WTC11 (cell line): Measurements from ENCODE around the gene TMEFF1. TPM values are rescaled to one million over a fixed set of nuclear protein-coding genes. Genes with fewer than 3 reads are reported as not detected.

Source experiments
- ATAC-seq: fragments of 200-7000 bp; cut with Tn5 transposase; 2 replicates; pipeline ENCODE4 v1.10.0; 2021; ENCODE audit warnings: mild to moderate bottlenecking, moderate library complexity
- CTCF ChIA-PET: fragments of 300-600 bp; sonication (Branson Sonifier 250); formaldehyde crosslinking; loops from one replicate; lab custom pipeline; 2021; ENCODE audit warnings: antibody characterized with exemption; lab: Charles Lee
- POLR2A ChIA-PET: fragments of 350-600 bp; sonication (Branson Sonifier 250); formaldehyde crosslinking; loops from one replicate; lab custom pipeline; 2021; ENCODE audit warnings: antibody characterized with exemption; lab: Charles Lee
- DNase-seq: peaks from one replicate; pipeline ENCODE4 v3.0.0; 2021; ENCODE audit warnings: low spot score
- H3K27ac Mint-ChIP-seq: 2 replicates; pipeline ENCODE4 v1.8.0; 2021; ENCODE audit warnings: mixed read lengths
- H3K27me3 Mint-ChIP-seq: 2 replicates; pipeline ENCODE4 v1.8.0; 2021; ENCODE audit warnings: low read depth, mild to moderate bottlenecking, moderate library complexity, mixed read lengths
- H3K36me3 Mint-ChIP-seq: 2 replicates; pipeline ENCODE4 v1.8.0; 2021; ENCODE audit warnings: mixed read lengths
- H3K4me1 Mint-ChIP-seq: 2 replicates; pipeline ENCODE4 v1.8.0; 2022; ENCODE audit warnings: mixed read lengths
- H3K4me3 Mint-ChIP-seq: 2 replicates; pipeline ENCODE4 v1.8.0; 2021; ENCODE audit warnings: mild to moderate bottlenecking, moderate library complexity, mixed read lengths
- H3K9me3 Mint-ChIP-seq: 2 replicates; pipeline ENCODE4 v1.8.0; 2021; ENCODE audit warnings: mixed read lengths
- E2F5 ChIP-seq: sonication (generic); formaldehyde crosslinking; IDR thresholded peaks from 2 replicates; pipeline ENCODE4 v1.8.1; 2022; ENCODE audit warnings: mild to moderate bottlenecking, moderate library complexity, missing genetic modification reagents
- ETV6 ChIP-seq: sonication (generic); formaldehyde crosslinking; IDR thresholded peaks from 2 replicates; pipeline ENCODE4 v1.8.1; 2022; ENCODE audit warnings: mild to moderate bottlenecking, missing genetic modification reagents
- MAX ChIP-seq: sonication (generic); formaldehyde crosslinking; IDR thresholded peaks from 2 replicates; pipeline ENCODE4 v1.8.0; 2022; ENCODE audit warnings: mild to moderate bottlenecking, missing genetic modification reagents
- MXD4 ChIP-seq: fragments of 250-450 bp; sonication (Bioruptor Pico); IDR thresholded peaks from 2 replicates; pipeline ENCODE4 v1.8.0; 2021; ENCODE audit warnings: mild to moderate bottlenecking, moderate library complexity, borderline replicate concordance
- MYBL2 ChIP-seq: sonication (generic); formaldehyde crosslinking; IDR thresholded peaks from 2 replicates; pipeline ENCODE4 v1.8.1; 2023; ENCODE audit warnings: mild to moderate bottlenecking, moderate library complexity, missing genetic modification reagents
- USF1 ChIP-seq: sonication (generic); formaldehyde crosslinking; IDR thresholded peaks from 2 replicates; pipeline ENCODE4 v1.8.0; 2022; ENCODE audit warnings: mild to moderate bottlenecking, missing genetic modification reagents
- ZNF317 ChIP-seq: sonication (generic); formaldehyde crosslinking; IDR thresholded peaks from 2 replicates; pipeline ENCODE4 v1.8.1; 2023; ENCODE audit warnings: low read depth, mild to moderate bottlenecking, moderate library complexity, missing genetic modification reagents, borderline replicate concordance
- ZNF512 ChIP-seq: sonication (generic); formaldehyde crosslinking; IDR thresholded peaks from 2 replicates; pipeline ENCODE4 v1.8.1; 2022; ENCODE audit warnings: missing genetic modification reagents, borderline replicate concordance
- ZSCAN18 ChIP-seq: fragments of 250-450 bp; sonication (Bioruptor Pico); IDR thresholded peaks from 2 replicates; pipeline ENCODE4 v2.1.2; 2022; ENCODE audit warnings: mild to moderate bottlenecking, moderate library complexity
- total RNA-seq: library from RNA; stranded (reverse); gene quantifications from 3 replicates; pipeline ENCODE4 v1.2.3, GENCODE V29; 2021
- TF ChIP-seq, protein P1 (sequence below): fragments of 250-450 bp; sonication (Bioruptor Pico); IDR thresholded peaks from 2 replicates; pipeline ENCODE4 v1.9.0; 2021; ENCODE audit warnings: mild to moderate bottlenecking
- TF ChIP-seq, protein P2 (sequence below): sonication (generic); formaldehyde crosslinking; IDR thresholded peaks from 2 replicates; pipeline ENCODE4 v1.8.0; 2023; ENCODE audit warnings: mild to moderate bottlenecking, missing genetic modification reagents
- TF ChIP-seq, protein P3 (sequence below): sonication (generic); formaldehyde crosslinking; IDR thresholded peaks from 2 replicates; pipeline ENCODE4 v1.8.1; 2023; ENCODE audit warnings: mild to moderate bottlenecking, missing genetic modification reagents, borderline replicate concordance

TMEFF1 gene
- total RNA-seq, 1 experiment from 2014 or later: 62.7 TPM

DNA sequence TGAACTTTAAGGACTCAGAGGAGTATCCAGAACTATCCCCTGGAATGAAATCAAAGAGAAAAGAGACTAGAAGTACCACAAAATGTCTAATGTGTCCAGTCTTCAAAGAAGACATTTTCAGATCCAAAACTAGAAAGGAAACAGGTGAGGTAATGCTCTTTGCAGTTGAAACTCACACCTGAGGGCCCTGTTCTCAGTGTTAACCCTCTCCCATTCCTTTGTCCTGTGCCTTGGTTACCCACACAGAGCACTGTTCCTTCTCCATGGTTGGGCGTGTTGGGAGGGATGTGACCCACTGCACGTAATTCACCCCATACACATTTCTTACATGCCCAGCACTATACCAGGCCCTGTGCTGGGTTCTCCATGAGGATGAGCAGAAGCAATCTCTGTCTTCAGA is 24.7 kb upstream of the TMEFF1 start:
- H3K36me3 Mint-ChIP-seq: peaks cover 20% of the 10 kb centered on the region
- no peaks in the 10 kb centered on the region for H3K27me3 Mint-ChIP-seq
- no peak for DNase-seq
- TF ChIP-seq, protein P1, sequence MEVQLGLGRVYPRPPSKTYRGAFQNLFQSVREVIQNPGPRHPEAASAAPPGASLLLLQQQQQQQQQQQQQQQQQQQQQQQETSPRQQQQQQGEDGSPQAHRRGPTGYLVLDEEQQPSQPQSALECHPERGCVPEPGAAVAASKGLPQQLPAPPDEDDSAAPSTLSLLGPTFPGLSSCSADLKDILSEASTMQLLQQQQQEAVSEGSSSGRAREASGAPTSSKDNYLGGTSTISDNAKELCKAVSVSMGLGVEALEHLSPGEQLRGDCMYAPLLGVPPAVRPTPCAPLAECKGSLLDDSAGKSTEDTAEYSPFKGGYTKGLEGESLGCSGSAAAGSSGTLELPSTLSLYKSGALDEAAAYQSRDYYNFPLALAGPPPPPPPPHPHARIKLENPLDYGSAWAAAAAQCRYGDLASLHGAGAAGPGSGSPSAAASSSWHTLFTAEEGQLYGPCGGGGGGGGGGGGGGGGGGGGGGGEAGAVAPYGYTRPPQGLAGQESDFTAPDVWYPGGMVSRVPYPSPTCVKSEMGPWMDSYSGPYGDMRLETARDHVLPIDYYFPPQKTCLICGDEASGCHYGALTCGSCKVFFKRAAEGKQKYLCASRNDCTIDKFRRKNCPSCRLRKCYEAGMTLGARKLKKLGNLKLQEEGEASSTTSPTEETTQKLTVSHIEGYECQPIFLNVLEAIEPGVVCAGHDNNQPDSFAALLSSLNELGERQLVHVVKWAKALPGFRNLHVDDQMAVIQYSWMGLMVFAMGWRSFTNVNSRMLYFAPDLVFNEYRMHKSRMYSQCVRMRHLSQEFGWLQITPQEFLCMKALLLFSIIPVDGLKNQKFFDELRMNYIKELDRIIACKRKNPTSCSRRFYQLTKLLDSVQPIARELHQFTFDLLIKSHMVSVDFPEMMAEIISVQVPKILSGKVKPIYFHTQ: no peak
- TF ChIP-seq USF1 (CRISPR knock-in tag) (no peak), MYBL2 (CRISPR knock-in tag) (no peak)
- POLR2A ChIA-PET: no interaction called here
- no peak overlapping the region for H3K4me3 Mint-ChIP-seq
- no peak for ATAC-seq
- peak overlapping the region; percentile 48 for H3K27ac Mint-ChIP-seq
- H3K9me3 Mint-ChIP-seq: no peaks in the 10 kb centered on the region
- CTCF ChIA-PET: no interaction called here
- H3K4me1 Mint-ChIP-seq: peaks cover 23% of the 10 kb centered on the region

DNA sequence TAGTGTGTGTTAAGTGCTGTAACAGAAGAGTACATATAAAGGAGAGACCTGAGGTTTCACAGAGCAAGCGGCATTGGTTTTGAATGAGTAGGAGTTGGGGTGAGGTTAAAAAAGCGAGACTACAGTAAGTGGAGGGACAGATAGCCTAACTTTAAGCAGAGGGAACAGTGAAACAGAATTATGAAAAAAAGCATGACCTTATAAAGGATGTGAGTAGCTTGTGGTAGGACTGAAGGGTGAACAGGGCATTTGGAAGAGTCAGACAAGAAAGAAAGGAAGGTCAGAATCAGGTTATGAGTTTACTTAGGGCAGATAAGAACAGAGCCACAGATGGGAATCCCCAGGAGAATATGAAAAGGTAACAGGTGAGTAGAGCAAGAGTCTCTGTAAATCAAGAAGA is 23.5 kb upstream of the TMEFF1 start:
- Mint-ChIP-seq H3K27me3 (no peaks in the 10 kb centered on the region), H3K36me3 (peaks cover 20% of the 10 kb centered on the region)
- POLR2A ChIA-PET: no interaction called here

More for the DNA sequence above, 23.5 kb upstream of the TMEFF1 start:
- H3K4me3 Mint-ChIP-seq: no peak overlapping the region
- H3K27ac Mint-ChIP-seq: no peak overlapping the region
- DNase-seq (no peak), ATAC-seq (no peak)
- H3K4me1 Mint-ChIP-seq: peaks cover 20% of the 10 kb centered on the region
- CTCF ChIA-PET: no interaction called here
- no peaks in the 10 kb centered on the region for H3K9me3 Mint-ChIP-seq
- TF ChIP-seq ETV6 (CRISPR knock-in tag): no peak
- TF ChIP-seq, protein P2, sequence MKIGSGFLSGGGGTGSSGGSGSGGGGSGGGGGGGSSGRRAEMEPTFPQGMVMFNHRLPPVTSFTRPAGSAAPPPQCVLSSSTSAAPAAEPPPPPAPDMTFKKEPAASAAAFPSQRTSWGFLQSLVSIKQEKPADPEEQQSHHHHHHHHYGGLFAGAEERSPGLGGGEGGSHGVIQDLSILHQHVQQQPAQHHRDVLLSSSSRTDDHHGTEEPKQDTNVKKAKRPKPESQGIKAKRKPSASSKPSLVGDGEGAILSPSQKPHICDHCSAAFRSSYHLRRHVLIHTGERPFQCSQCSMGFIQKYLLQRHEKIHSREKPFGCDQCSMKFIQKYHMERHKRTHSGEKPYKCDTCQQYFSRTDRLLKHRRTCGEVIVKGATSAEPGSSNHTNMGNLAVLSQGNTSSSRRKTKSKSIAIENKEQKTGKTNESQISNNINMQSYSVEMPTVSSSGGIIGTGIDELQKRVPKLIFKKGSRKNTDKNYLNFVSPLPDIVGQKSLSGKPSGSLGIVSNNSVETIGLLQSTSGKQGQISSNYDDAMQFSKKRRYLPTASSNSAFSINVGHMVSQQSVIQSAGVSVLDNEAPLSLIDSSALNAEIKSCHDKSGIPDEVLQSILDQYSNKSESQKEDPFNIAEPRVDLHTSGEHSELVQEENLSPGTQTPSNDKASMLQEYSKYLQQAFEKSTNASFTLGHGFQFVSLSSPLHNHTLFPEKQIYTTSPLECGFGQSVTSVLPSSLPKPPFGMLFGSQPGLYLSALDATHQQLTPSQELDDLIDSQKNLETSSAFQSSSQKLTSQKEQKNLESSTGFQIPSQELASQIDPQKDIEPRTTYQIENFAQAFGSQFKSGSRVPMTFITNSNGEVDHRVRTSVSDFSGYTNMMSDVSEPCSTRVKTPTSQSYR (CRISPR knock-in tag): no peak
- no peak for TF ChIP-seq E2F5 (CRISPR knock-in tag)
- no peak for TF ChIP-seq ZNF317 (CRISPR knock-in tag)
- TF ChIP-seq MAX: no peak
- TF ChIP-seq ZNF512 (CRISPR knock-in tag): no peak
- TF ChIP-seq ZSCAN18 (CRISPR knock-in tag): no peak
- TF ChIP-seq, protein P3, sequence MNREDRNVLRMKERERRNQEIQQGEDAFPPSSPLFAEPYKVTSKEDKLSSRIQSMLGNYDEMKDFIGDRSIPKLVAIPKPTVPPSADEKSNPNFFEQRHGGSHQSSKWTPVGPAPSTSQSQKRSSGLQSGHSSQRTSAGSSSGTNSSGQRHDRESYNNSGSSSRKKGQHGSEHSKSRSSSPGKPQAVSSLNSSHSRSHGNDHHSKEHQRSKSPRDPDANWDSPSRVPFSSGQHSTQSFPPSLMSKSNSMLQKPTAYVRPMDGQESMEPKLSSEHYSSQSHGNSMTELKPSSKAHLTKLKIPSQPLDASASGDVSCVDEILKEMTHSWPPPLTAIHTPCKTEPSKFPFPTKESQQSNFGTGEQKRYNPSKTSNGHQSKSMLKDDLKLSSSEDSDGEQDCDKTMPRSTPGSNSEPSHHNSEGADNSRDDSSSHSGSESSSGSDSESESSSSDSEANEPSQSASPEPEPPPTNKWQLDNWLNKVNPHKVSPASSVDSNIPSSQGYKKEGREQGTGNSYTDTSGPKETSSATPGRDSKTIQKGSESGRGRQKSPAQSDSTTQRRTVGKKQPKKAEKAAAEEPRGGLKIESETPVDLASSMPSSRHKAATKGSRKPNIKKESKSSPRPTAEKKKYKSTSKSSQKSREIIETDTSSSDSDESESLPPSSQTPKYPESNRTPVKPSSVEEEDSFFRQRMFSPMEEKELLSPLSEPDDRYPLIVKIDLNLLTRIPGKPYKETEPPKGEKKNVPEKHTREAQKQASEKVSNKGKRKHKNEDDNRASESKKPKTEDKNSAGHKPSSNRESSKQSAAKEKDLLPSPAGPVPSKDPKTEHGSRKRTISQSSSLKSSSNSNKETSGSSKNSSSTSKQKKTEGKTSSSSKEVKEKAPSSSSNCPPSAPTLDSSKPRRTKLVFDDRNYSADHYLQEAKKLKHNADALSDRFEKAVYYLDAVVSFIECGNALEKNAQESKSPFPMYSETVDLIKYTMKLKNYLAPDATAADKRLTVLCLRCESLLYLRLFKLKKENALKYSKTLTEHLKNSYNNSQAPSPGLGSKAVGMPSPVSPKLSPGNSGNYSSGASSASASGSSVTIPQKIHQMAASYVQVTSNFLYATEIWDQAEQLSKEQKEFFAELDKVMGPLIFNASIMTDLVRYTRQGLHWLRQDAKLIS (CRISPR knock-in tag): no peak
- TF ChIP-seq MXD4: no peak
